Sigmoid colon (tissue), 4 donors: ENCODE data around the gene STEAP1B.

Experiments
- POLR2AphosphoS5 ChIP-seq, 4 donors: sonication (generic); formaldehyde crosslinking; IDR thresholded peaks; one replicate each; pipeline ENCODE4 v1.6.1; 2017; ENCODE audit warnings: antibody characterized with exemption in 4 of 4
- TF ChIP-seq, protein P1 (sequence below), 4 experiments: fragments of 450-650 bp in 3 of 4; fragments of 200-600 bp in 1 of 4; IDR thresholded peaks; one replicate each; pipeline ENCODE4 v1.5.1; 2016 to 2019; ENCODE audit warnings: antibody characterized with exemption in 4 of 4, mild to moderate bottlenecking in 3 of 4, moderate library complexity in 2 of 4

DNA sequence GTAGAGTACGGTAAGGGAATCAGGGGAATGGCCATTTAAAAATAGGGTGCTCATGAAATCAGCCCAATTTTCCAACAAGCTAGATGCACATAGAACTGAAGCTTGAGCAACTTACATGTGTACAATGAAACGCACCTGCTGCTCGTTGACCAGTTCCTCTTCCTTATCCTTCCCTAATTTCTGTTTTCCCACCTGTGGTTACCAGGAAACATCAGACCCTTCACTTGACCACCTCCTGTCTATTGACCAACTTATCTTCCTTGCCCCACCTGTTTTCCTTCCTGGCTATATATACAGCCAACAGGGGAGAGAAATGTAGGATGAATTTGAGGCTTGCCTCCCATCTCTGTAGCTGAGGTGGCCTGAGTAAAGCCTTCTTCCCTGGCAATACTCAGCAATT is 105.2 kb downstream of the STEAP1B start:
- TF ChIP-seq, protein P1, sequence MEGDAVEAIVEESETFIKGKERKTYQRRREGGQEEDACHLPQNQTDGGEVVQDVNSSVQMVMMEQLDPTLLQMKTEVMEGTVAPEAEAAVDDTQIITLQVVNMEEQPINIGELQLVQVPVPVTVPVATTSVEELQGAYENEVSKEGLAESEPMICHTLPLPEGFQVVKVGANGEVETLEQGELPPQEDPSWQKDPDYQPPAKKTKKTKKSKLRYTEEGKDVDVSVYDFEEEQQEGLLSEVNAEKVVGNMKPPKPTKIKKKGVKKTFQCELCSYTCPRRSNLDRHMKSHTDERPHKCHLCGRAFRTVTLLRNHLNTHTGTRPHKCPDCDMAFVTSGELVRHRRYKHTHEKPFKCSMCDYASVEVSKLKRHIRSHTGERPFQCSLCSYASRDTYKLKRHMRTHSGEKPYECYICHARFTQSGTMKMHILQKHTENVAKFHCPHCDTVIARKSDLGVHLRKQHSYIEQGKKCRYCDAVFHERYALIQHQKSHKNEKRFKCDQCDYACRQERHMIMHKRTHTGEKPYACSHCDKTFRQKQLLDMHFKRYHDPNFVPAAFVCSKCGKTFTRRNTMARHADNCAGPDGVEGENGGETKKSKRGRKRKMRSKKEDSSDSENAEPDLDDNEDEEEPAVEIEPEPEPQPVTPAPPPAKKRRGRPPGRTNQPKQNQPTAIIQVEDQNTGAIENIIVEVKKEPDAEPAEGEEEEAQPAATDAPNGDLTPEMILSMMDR (IDR thresholded peaks at IDR 0.05), result no peak
- TF ChIP-seq POLR2AphosphoS5 (IDR thresholded peaks at IDR 0.05), result no peak
